Mesothelial cell of epicardium (in vitro differentiated cells): Measurements from ENCODE around the gene CIB4. TPM values are rescaled to one million over a fixed set of nuclear protein-coding genes. Genes with fewer than 3 reads are reported as not detected.

Experiments
- DNase-seq, 2 experiments: peaks; one replicate each; pipeline ENCODE4 v3.0.0; 2021; ENCODE audit warnings: low spot score in 2 of 2; ENCODE audit not compliant: unreplicated experiment in 2 of 2
- H3K27ac Mint-ChIP-seq: 2 replicates; pipeline ENCODE4 v1.8.0; 2021; ENCODE audit warnings: mixed read lengths
- H3K27me3 Mint-ChIP-seq: 2 replicates; pipeline ENCODE4 v1.8.0; 2021; ENCODE audit warnings: low read depth, mixed read lengths
- H3K36me3 Mint-ChIP-seq: 2 replicates; pipeline ENCODE4 v1.8.0; 2021; ENCODE audit warnings: mixed read lengths
- H3K4me1 Mint-ChIP-seq: 2 replicates; pipeline ENCODE4 v1.8.0; 2021; ENCODE audit warnings: mixed read lengths
- H3K4me3 Mint-ChIP-seq: 2 replicates; pipeline ENCODE4 v1.8.0; 2021; ENCODE audit warnings: mild to moderate bottlenecking, moderate library complexity, mixed read lengths
- H3K9me3 Mint-ChIP-seq: 2 replicates; pipeline ENCODE4 v1.8.0; 2021; ENCODE audit warnings: mixed read lengths
- total RNA-seq: library from RNA; stranded (reverse); gene quantifications from 3 replicates; pipeline ENCODE4 v1.2.1, GENCODE V29; 2021
- TF ChIP-seq, protein P1 (sequence below): fragments of 200-600 bp; sonication (generic); IDR thresholded peaks from one replicate; pipeline ENCODE4 v1.5.0; 2021; ENCODE audit warnings: antibody characterized with exemption; ENCODE audit not compliant: unreplicated experiment

CIB4 gene
- total RNA-seq, 1 donor from 2014 or later, result not detected

- Mint-ChIP-seq H3K36me3 (no peaks in the 10 kb centered on the region), H3K4me1 (peaks cover 30% of the 10 kb centered on the region), H3K27ac (no peak overlapping the region), H3K9me3 (no peaks in the 10 kb centered on the region), H3K27me3 (no peaks in the 10 kb centered on the region), H3K4me3 (no peak overlapping the region)
- TF ChIP-seq, protein P1, sequence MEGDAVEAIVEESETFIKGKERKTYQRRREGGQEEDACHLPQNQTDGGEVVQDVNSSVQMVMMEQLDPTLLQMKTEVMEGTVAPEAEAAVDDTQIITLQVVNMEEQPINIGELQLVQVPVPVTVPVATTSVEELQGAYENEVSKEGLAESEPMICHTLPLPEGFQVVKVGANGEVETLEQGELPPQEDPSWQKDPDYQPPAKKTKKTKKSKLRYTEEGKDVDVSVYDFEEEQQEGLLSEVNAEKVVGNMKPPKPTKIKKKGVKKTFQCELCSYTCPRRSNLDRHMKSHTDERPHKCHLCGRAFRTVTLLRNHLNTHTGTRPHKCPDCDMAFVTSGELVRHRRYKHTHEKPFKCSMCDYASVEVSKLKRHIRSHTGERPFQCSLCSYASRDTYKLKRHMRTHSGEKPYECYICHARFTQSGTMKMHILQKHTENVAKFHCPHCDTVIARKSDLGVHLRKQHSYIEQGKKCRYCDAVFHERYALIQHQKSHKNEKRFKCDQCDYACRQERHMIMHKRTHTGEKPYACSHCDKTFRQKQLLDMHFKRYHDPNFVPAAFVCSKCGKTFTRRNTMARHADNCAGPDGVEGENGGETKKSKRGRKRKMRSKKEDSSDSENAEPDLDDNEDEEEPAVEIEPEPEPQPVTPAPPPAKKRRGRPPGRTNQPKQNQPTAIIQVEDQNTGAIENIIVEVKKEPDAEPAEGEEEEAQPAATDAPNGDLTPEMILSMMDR, result no peak
- no peak for DNase-seq
Observed at GRCh38 chr2:26645762-26646161, 4.6 kb upstream of the CIB4 start.

- no peaks in the 10 kb centered on the region for H3K36me3 Mint-ChIP-seq
- no peak for DNase-seq
- no peak overlapping the region for H3K4me3 Mint-ChIP-seq
- H3K27ac Mint-ChIP-seq, result no peak overlapping the region
- H3K27me3 Mint-ChIP-seq, result no peaks in the 10 kb centered on the region
- H3K9me3 Mint-ChIP-seq, result no peaks in the 10 kb centered on the region
- TF ChIP-seq, protein P1, result no peak
- H3K4me1 Mint-ChIP-seq, result peaks cover 29% of the 10 kb centered on the region
Observed at GRCh38 chr2:26644188-26644835, 3.1 kb upstream of the CIB4 start.

- H3K36me3 Mint-ChIP-seq, result no peaks in the 10 kb centered on the region
- no peak overlapping the region for H3K27ac Mint-ChIP-seq
- no peak overlapping the region for H3K4me3 Mint-ChIP-seq
- H3K9me3 Mint-ChIP-seq, result no peaks in the 10 kb centered on the region
- DNase-seq, result no peak
- H3K4me1 Mint-ChIP-seq, result peaks cover 29% of the 10 kb centered on the region
- H3K27me3 Mint-ChIP-seq, result no peaks in the 10 kb centered on the region
- TF ChIP-seq, protein P1, result no peak
Observed at GRCh38 chr2:26642429-26642828, 1.3 kb upstream of the CIB4 start.

DNA sequence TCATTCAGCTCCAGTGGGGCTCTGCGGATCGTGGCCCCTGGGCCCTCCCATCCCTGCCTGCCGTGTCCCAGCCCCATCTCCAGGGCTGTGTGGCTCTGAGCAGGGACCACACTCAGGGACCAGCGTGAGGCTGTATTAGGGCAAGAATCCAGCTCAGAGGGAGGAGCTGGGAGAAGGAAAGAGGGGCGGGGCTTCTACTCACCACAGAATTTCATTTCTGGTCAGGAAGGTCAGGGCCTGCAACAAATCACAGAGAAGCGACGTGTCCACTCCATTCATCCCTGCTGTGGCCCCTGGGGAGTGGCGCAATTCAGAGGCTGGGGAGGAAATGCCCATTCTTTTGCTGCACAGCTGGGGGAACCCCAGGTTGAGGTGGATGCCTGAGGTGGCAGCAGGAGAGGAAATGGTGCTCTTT, 828 bp downstream of the CIB4 start:
- H3K4me3 Mint-ChIP-seq, result no peak overlapping the region
- TF ChIP-seq, protein P1, result no peak
- H3K27ac Mint-ChIP-seq, result no peak overlapping the region
- DNase-seq, result no peak
- H3K36me3 Mint-ChIP-seq, result no peaks in the 10 kb centered on the region
- H3K9me3 Mint-ChIP-seq, result no peaks in the 10 kb centered on the region
- H3K27me3 Mint-ChIP-seq, result no peaks in the 10 kb centered on the region
- peaks cover 19% of the 10 kb centered on the region for H3K4me1 Mint-ChIP-seq

GRCh38 chr2:26639685-26640243, 1.4 kb downstream of the CIB4 start:
- peaks cover 19% of the 10 kb centered on the region for H3K4me1 Mint-ChIP-seq
- DNase-seq, result no peak
- H3K27me3 Mint-ChIP-seq, result no peaks in the 10 kb centered on the region
- H3K36me3 Mint-ChIP-seq, result no peaks in the 10 kb centered on the region
- no peak overlapping the region for H3K4me3 Mint-ChIP-seq
- no peaks in the 10 kb centered on the region for H3K9me3 Mint-ChIP-seq
- TF ChIP-seq, protein P1, result no peak
- no peak overlapping the region for H3K27ac Mint-ChIP-seq
